GM23248 (cell line): ENCODE results near the gene ELF2.

Experiments
- EZH2 ChIP-seq: fragments of 200-600 bp; sonication (generic); IDR thresholded peaks from 2 replicates; pipeline ENCODE4 v1.6.1; 2018; ENCODE audit warnings: antibody characterized with exemption, mild to moderate bottlenecking; ENCODE audit not compliant: insufficient read depth, poor library complexity, severe bottlenecking
- EZH2phosphoT487 ChIP-seq: fragments of 200-600 bp; sonication (generic); IDR thresholded peaks from 2 replicates; pipeline ENCODE4 v1.6.1; 2018; ENCODE audit warnings: antibody characterized with exemption, moderate library complexity, mild to moderate bottlenecking, low read depth; ENCODE audit not compliant: insufficient read depth

- TF ChIP-seq EZH2 (no peak), EZH2phosphoT487 (no peak)
Measured at GRCh38 chr4:139112650-139113049, 64.4 kb downstream of the ELF2 start.
